SK-N-SH treated with all-trans-retinoic acid at 6 μM for 48 hours (cell line): ENCODE measurements around the gene PIP5K1C.

Experiments
- BACH2 ChIP-seq: fragments of 250-450 bp; sonication (Bioruptor Pico); IDR thresholded peaks from 2 replicates; pipeline ENCODE4 v1.9.0; 2021; ENCODE audit warnings: mild to moderate bottlenecking, borderline replicate concordance
- GLIS3 ChIP-seq: fragments of 250-450 bp; sonication (Bioruptor Pico); IDR thresholded peaks from 2 replicates; pipeline ENCODE4 v1.5.0; 2020; ENCODE audit warnings: mild to moderate bottlenecking, moderate library complexity
- OSR1 ChIP-seq: fragments of 250-450 bp; sonication (Bioruptor Pico); IDR thresholded peaks from 2 replicates; pipeline ENCODE4 v1.8.0; 2022; ENCODE audit warnings: moderate library complexity, mild to moderate bottlenecking, inconsistent platforms
- ZFP3 ChIP-seq: fragments of 250-450 bp; sonication (Bioruptor Pico); IDR thresholded peaks from 2 replicates; pipeline ENCODE4 v1.5.0; 2020; ENCODE audit warnings: mild to moderate bottlenecking, moderate library complexity
- ZNF8 ChIP-seq: fragments of 450-650 bp; formaldehyde crosslinking; IDR thresholded peaks from 2 replicates; pipeline ENCODE4 v1.5.0; 2020; ENCODE audit warnings: mild to moderate bottlenecking, moderate library complexity
- TF ChIP-seq, protein P1 (sequence below): fragments of 250-450 bp; sonication (Bioruptor Pico); IDR thresholded peaks from 2 replicates; pipeline ENCODE4 v1.8.0; 2020; ENCODE audit warnings: mild to moderate bottlenecking, moderate library complexity, borderline replicate concordance
- TF ChIP-seq, protein P2 (sequence below): fragments of 250-450 bp; sonication (Bioruptor Pico); IDR thresholded peaks from 2 replicates; pipeline ENCODE4 v1.5.1; 2021; ENCODE audit warnings: mild to moderate bottlenecking, moderate library complexity
- TF ChIP-seq, protein P3 (sequence below): fragments of 250-450 bp; sonication (Bioruptor Pico); IDR thresholded peaks from 2 replicates; pipeline ENCODE4 v1.5.1; 2020; ENCODE audit warnings: low read depth, mild to moderate bottlenecking, moderate library complexity

DNA sequence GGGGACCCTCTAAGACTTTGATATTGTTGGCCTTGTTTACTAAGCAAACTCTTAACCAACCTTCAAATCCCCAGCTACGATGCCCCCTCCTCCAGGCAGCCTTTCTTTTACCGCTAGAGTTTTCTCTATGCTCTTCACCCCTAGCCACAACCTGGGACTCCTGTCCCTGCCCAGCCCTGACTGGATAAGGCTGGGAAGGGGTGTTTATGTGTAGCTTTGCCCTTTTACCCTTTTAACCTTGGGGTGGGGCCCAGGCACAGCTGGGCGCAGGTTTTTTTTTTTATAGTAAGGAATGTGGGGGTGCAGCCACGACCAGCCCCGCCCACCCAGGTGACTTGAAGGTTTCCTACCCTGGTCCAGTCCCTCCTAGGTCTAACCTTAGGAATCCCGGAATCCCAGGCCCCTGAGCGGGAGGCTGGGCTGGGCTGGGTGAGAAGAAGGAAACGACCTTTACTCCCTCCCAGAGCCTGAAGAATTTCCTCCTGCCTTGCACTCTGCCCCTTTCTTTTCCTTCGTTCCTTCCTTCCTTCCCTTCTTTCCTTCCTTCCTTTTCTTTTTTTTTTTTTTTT lies 20.2 kb upstream of the PIP5K1C start:
- TF ChIP-seq, protein P1, sequence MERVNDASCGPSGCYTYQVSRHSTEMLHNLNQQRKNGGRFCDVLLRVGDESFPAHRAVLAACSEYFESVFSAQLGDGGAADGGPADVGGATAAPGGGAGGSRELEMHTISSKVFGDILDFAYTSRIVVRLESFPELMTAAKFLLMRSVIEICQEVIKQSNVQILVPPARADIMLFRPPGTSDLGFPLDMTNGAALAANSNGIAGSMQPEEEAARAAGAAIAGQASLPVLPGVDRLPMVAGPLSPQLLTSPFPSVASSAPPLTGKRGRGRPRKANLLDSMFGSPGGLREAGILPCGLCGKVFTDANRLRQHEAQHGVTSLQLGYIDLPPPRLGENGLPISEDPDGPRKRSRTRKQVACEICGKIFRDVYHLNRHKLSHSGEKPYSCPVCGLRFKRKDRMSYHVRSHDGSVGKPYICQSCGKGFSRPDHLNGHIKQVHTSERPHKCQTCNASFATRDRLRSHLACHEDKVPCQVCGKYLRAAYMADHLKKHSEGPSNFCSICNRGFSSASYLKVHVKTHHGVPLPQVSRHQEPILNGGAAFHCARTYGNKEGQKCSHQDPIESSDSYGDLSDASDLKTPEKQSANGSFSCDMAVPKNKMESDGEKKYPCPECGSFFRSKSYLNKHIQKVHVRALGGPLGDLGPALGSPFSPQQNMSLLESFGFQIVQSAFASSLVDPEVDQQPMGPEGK (CRISPR knock-in tag): no peak
- TF ChIP-seq BACH2 (CRISPR knock-in tag) (no peak), GLIS3 (CRISPR knock-in tag) (no peak), OSR1 (CRISPR knock-in tag) (no peak), ZNF8 (CRISPR knock-in tag) (no peak), ZFP3 (CRISPR knock-in tag) (peak; percentile 98)
- TF ChIP-seq, protein P2, sequence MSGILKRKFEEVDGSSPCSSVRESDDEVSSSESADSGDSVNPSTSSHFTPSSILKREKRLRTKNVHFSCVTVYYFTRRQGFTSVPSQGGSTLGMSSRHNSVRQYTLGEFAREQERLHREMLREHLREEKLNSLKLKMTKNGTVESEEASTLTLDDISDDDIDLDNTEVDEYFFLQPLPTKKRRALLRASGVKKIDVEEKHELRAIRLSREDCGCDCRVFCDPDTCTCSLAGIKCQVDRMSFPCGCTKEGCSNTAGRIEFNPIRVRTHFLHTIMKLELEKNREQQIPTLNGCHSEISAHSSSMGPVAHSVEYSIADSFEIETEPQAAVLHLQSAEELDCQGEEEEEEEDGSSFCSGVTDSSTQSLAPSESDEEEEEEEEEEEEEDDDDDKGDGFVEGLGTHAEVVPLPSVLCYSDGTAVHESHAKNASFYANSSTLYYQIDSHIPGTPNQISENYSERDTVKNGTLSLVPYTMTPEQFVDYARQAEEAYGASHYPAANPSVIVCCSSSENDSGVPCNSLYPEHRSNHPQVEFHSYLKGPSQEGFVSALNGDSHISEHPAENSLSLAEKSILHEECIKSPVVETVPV (CRISPR knock-in tag): no peak
- TF ChIP-seq, protein P3, sequence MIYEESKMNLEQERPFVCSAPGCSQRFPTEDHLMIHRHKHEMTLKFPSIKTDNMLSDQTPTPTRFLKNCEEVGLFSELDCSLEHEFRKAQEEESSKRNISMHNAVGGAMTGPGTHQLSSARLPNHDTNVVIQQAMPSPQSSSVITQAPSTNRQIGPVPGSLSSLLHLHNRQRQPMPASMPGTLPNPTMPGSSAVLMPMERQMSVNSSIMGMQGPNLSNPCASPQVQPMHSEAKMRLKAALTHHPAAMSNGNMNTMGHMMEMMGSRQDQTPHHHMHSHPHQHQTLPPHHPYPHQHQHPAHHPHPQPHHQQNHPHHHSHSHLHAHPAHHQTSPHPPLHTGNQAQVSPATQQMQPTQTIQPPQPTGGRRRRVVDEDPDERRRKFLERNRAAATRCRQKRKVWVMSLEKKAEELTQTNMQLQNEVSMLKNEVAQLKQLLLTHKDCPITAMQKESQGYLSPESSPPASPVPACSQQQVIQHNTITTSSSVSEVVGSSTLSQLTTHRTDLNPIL (CRISPR knock-in tag): no peak
